H1 (cell line): ENCODE results near the gene DHRS1. TPM values are rescaled to one million over a fixed set of nuclear protein-coding genes. Genes with fewer than 3 reads are reported as not detected.

ENCODE experiments used
- CTCF ChIA-PET: fragments of 300-600 bp; sonication (Branson Sonifier 250); formaldehyde crosslinking; loops from one replicate; lab custom pipeline; 2021; ENCODE audit not compliant: partially characterized antibody; lab: Charles Lee
- POLR2A ChIA-PET: fragments of 300-600 bp; sonication (Branson Sonifier 250); formaldehyde crosslinking; loops from one replicate; lab custom pipeline; 2021; ENCODE audit warnings: inconsistent platforms; ENCODE audit not compliant: partially characterized antibody; lab: Charles Lee
- DNase-seq, 2 experiments: peaks; one replicate each; pipeline versions ENCODE4 v3.0.0 to v3.0.0-alpha.2; 2010 to 2022; ENCODE audit warnings: low spot score in 2 of 2, low read depth in 1 of 2, mixed read lengths in 1 of 2
- FAIRE-seq: peaks from 2 replicates; lab custom pipeline; 2011; peaks lifted over from hg19 to GRCh38; lab: Jason Lieb, UNC
- H2AFZ ChIP-seq: 2 replicates; pipeline ENCODE4 v1.8.1; 2012; ENCODE audit warnings: low read length, inconsistent platforms
- H2AK5ac ChIP-seq: 2 replicates; pipeline ENCODE4 v1.6.1; 2013; ENCODE audit warnings: low read depth, low read length
- H2BK120ac ChIP-seq: replicated peaks from 2 replicates; pipeline ENCODE3; 2013; ENCODE audit warnings: low read depth, low read length, inconsistent platforms
- H2BK12ac ChIP-seq: 2 replicates; pipeline ENCODE4 v1.6.1; 2013; ENCODE audit warnings: low read depth, low read length
- H2BK15ac ChIP-seq: 2 replicates; pipeline ENCODE4 v1.6.1; 2013; ENCODE audit warnings: low read length
- H2BK20ac ChIP-seq: 2 replicates; pipeline ENCODE4 v1.6.1; 2013; ENCODE audit warnings: low read length
- H2BK5ac ChIP-seq: 2 replicates; pipeline ENCODE4 v1.6.1; 2013; ENCODE audit warnings: low read depth, low read length
- H3K14ac ChIP-seq: 2 replicates; pipeline ENCODE4 v1.6.1; 2013; ENCODE audit warnings: inconsistent platforms; ENCODE audit not compliant: insufficient read length
- H3K18ac ChIP-seq: 2 replicates; pipeline ENCODE4 v1.6.1; 2013; ENCODE audit warnings: low read length; ENCODE audit errors: extremely low read depth
- H3K23ac ChIP-seq: 2 replicates; pipeline ENCODE4 v1.6.1; 2013; ENCODE audit warnings: inconsistent platforms; ENCODE audit not compliant: insufficient read length
- H3K23me2 ChIP-seq: 2 replicates; pipeline ENCODE4 v1.6.1; 2013; ENCODE audit warnings: low read depth, low read length
- H3K27ac ChIP-seq: 2 replicates; pipeline ENCODE4 v1.6.1; 2011; ENCODE audit warnings: low read depth, low read length, inconsistent platforms
- H3K27me3 ChIP-seq, 4 experiments: replicated peaks in 1 of 4; 1 replicate in 1 of 4; 2 replicates in 3 of 4; pipeline versions ENCODE4 v1.6.1 to v1.8.1; 2011 to 2013; ENCODE audit warnings: low read length in 3 of 4, mild to moderate bottlenecking in 3 of 4, inconsistent platforms in 2 of 4, mixed read lengths in 2 of 4, moderate library complexity in 1 of 4; ENCODE audit not compliant: control insufficient read depth in 3 of 4, insufficient read depth in 3 of 4; ENCODE audit errors: extremely low read depth in 1 of 4
- H3K36me3 ChIP-seq, 4 experiments: 2 replicates each; pipeline versions ENCODE4 v1.6.1 to v1.8.1; 2011 to 2013; ENCODE audit warnings: mild to moderate bottlenecking in 4 of 4, low read length in 3 of 4, moderate library complexity in 2 of 4, control low read depth in 1 of 4, inconsistent platforms in 1 of 4; ENCODE audit not compliant: insufficient read depth in 4 of 4, control insufficient read depth in 2 of 4
- H3K4ac ChIP-seq: replicated peaks from 2 replicates; pipeline ENCODE3; 2013; ENCODE audit warnings: low read length, low read depth, mixed read lengths, inconsistent platforms; ENCODE audit not compliant: insufficient read length
- H3K4me1 ChIP-seq, 4 experiments: replicated peaks in 1 of 4; 1 replicate in 1 of 4; 2 replicates in 3 of 4; pipeline versions ENCODE4 v1.6.1 to v1.8.1; 2011 to 2013; ENCODE audit warnings: low read length in 3 of 4, inconsistent platforms in 2 of 4, mixed read lengths in 1 of 4; ENCODE audit not compliant: insufficient read depth in 4 of 4, control insufficient read depth in 3 of 4
- H3K4me2 ChIP-seq, 2 experiments: 2 replicates each; pipeline versions ENCODE4 v1.6.1 to v1.8.1; 2011 to 2013; ENCODE audit warnings: low read depth in 2 of 2, low read length in 2 of 2, control low read depth in 1 of 2, inconsistent platforms in 1 of 2, mild to moderate bottlenecking in 1 of 2; ENCODE audit not compliant: insufficient read depth in 1 of 2
- H3K4me3 ChIP-seq, 4 experiments: fragments of 200-600, 300-600 bp in 1 of 4; sonication (generic), shearing (Covaris generic), sonication (Bioruptor Twin) in 1 of 4; 2 replicates each; pipeline versions ENCODE4 v1.5.1 to v1.8.1; 2011 to 2016; ENCODE audit warnings: low read length in 4 of 4, low read depth in 3 of 4, control low read depth in 2 of 4, inconsistent platforms in 2 of 4, mild to moderate bottlenecking in 2 of 4, mixed read lengths in 1 of 4, moderate library complexity in 1 of 4; ENCODE audit not compliant: insufficient read depth in 2 of 4; ENCODE audit errors: extremely low read depth in 1 of 4
- H3K56ac ChIP-seq: replicated peaks from 2 replicates; pipeline ENCODE3; 2013; ENCODE audit warnings: low read depth, mild to moderate bottlenecking, mixed read lengths, low read length, inconsistent platforms; ENCODE audit not compliant: insufficient read length
- H3K79me1 ChIP-seq: 2 replicates; pipeline ENCODE4 v1.6.1; 2013; ENCODE audit warnings: low read depth, low read length, control low read depth
- H3K79me2 ChIP-seq, 2 experiments: 2 replicates each; pipeline versions ENCODE4 v1.6.1 to v1.8.1; 2012 to 2013; ENCODE audit warnings: low read length in 2 of 2, mild to moderate bottlenecking in 2 of 2, inconsistent platforms in 1 of 2; ENCODE audit not compliant: insufficient read depth in 2 of 2, control insufficient read depth in 1 of 2
- H3K9ac ChIP-seq, 4 experiments: replicated peaks in 1 of 4; 1 replicate in 1 of 4; 2 replicates in 3 of 4; pipeline versions ENCODE4 v1.6.1 to v1.8.1; 2011 to 2013; ENCODE audit warnings: low read depth in 3 of 4, low read length in 3 of 4, control low read depth in 2 of 4, mild to moderate bottlenecking in 2 of 4, moderate library complexity in 2 of 4, inconsistent platforms in 1 of 4; ENCODE audit errors: extremely low read depth in 1 of 4
- H3K9me3 ChIP-seq, 2 experiments: 2 replicates each; pipeline versions ENCODE4 v1.6.1 to v1.8.1; 2012 to 2013; ENCODE audit warnings: mild to moderate bottlenecking in 2 of 2, moderate library complexity in 2 of 2, control low read depth in 1 of 2, inconsistent platforms in 1 of 2, low read depth in 1 of 2, low read length in 1 of 2, mixed read lengths in 1 of 2; ENCODE audit not compliant: insufficient read depth in 2 of 2
- H4K20me1 ChIP-seq, 2 experiments: replicated peaks in 1 of 2; 2 replicates each; pipeline versions ENCODE3 to v1.8.1; 2011 to 2013; ENCODE audit warnings: inconsistent platforms in 2 of 2, low read length in 2 of 2, mild to moderate bottlenecking in 1 of 2; ENCODE audit not compliant: insufficient read depth in 2 of 2, control insufficient read depth in 1 of 2
- H4K5ac ChIP-seq: 2 replicates; pipeline ENCODE4 v1.6.1; 2013; ENCODE audit warnings: low read length, low read depth, mixed read lengths, inconsistent platforms; ENCODE audit not compliant: insufficient read length
- H4K8ac ChIP-seq: 2 replicates; pipeline ENCODE4 v1.8.0; 2013; ENCODE audit warnings: mild to moderate bottlenecking, moderate library complexity, low read length, inconsistent platforms; ENCODE audit not compliant: insufficient read depth; ENCODE audit errors: extremely low read depth
- H4K91ac ChIP-seq: replicated peaks from 2 replicates; pipeline ENCODE3; 2013; ENCODE audit warnings: low read length, mixed read lengths, inconsistent platforms; ENCODE audit not compliant: insufficient read length
- BCL11A ChIP-seq, 2 experiments: IDR thresholded peaks; one replicate each; pipeline ENCODE4 v1.6.1; 2011; ENCODE audit warnings: low read depth in 2 of 2, low read length in 2 of 2, mild to moderate bottlenecking in 2 of 2
- BRCA1 ChIP-seq: IDR thresholded peaks from 2 replicates; pipeline ENCODE4 v1.6.1; 2012; ENCODE audit warnings: low read depth, low read length, improper control_type of control experiment
- CHD1 ChIP-seq: IDR thresholded peaks from 2 replicates; pipeline ENCODE4 v1.6.1; 2012; ENCODE audit warnings: low read depth, low read length, improper control_type of control experiment
- GTF2F1 ChIP-seq: IDR thresholded peaks from 2 replicates; pipeline ENCODE4 v1.6.1; 2012; ENCODE audit warnings: low read depth, low read length, improper control_type of control experiment, borderline replicate concordance
- HDAC2 ChIP-seq, 2 experiments: fragments of 300-600 bp in 1 of 2; sonication (generic) in 1 of 2; IDR thresholded peaks; 2 replicates each; pipeline ENCODE4 v1.6.1; 2011 to 2012; ENCODE audit warnings: low read depth in 2 of 2, low read length in 2 of 2, mild to moderate bottlenecking in 2 of 2, moderate library complexity in 2 of 2, borderline replicate concordance in 1 of 2, inconsistent platforms in 1 of 2
- KDM5A ChIP-seq: fragments of 200-600 bp; IDR thresholded peaks from 2 replicates; pipeline ENCODE4 v1.7.1; 2012; ENCODE audit warnings: mild to moderate bottlenecking, low read length, inconsistent platforms, mixed read lengths
- NRF1 ChIP-seq: IDR thresholded peaks from 2 replicates; pipeline ENCODE4 v1.6.1; 2011; ENCODE audit warnings: mild to moderate bottlenecking, low read depth, low read length, improper control_type of control experiment
- RBBP5 ChIP-seq: IDR thresholded peaks from 2 replicates; pipeline ENCODE4 v1.7.1; 2012; ENCODE audit warnings: low read depth, mild to moderate bottlenecking, inconsistent platforms, low read length, moderate library complexity, borderline replicate concordance
- SIX5 ChIP-seq: IDR thresholded peaks from 2 replicates; pipeline ENCODE4 v1.6.1; 2011; ENCODE audit warnings: mild to moderate bottlenecking, low read depth, low read length
- SUZ12 ChIP-seq: fragments of 200-600 bp; sonication (generic); IDR thresholded peaks from 2 replicates; pipeline ENCODE4 v1.6.1; 2012; ENCODE audit warnings: mild to moderate bottlenecking, inconsistent platforms, low read length, moderate library complexity, mixed read lengths
- YY1 ChIP-seq: IDR thresholded peaks from 2 replicates; pipeline ENCODE4 v1.6.1; 2011; ENCODE audit warnings: low read depth, mild to moderate bottlenecking, low read length
- ZNF274 ChIP-seq: IDR thresholded peaks from 2 replicates; pipeline ENCODE4 v1.7.0; 2012; ENCODE audit warnings: low read length, borderline replicate concordance; ENCODE audit errors: extremely low read depth
- WGBS, 2 experiments: shearing (Covaris generic) in 1 of 2; methylation state at CpG; one replicate each; pipeline versions ENCODE4 v1.1.6 to v1.1.7; 2013 to 2015; ENCODE audit warnings: low lambda C conversion rate in 2 of 2, mixed read lengths in 2 of 2, inconsistent platforms in 1 of 2, low coverage in 1 of 2, missing lambda C conversion rate in 1 of 2; ENCODE audit not compliant: insufficient replicate concordance in 2 of 2, insufficient coverage in 1 of 2, insufficient read length in 1 of 2; ENCODE audit errors: extremely low coverage in 1 of 2, missing lambda C conversion rate in 1 of 2; 5-methylcytosine and 5-hydroxymethylcytosine counted together
- polyA plus RNA-seq, 7 experiments: library from polyadenylated mRNA; depleted of rRNA in 3 of 7; stranded (reverse) in 5 of 7; unstranded in 2 of 7; fragments of >200 nt in 5 of 7; fragments of 200-250 nt in 2 of 7; gene quantifications; 1 replicate in 5 of 7; 2 replicates in 1 of 7; 4 replicates in 1 of 7; pipeline versions ENCODE4 v1.2.1 to v1.2.3, GENCODE V29; 2011 to 2013; ENCODE audit warnings: missing spikeins in 2 of 7, mixed read lengths in 2 of 7
- total RNA-seq: library from RNA; stranded (reverse); fragmentation: NEBNext Ultra II Directional; extraction: Animal tissue kit (Norgen Biotek cat#: 25700); gene quantifications from 2 replicates; pipeline ENCODE4 v1.2.1, GENCODE V29; 2021

The DHRS1 gene
- total and polyA plus RNA-seq, 2 of the 8 experiments (the other 6 are each of a cell fraction or from before 2014, with no cell fraction given) = 8.8 to 31.7 TPM

DNA sequence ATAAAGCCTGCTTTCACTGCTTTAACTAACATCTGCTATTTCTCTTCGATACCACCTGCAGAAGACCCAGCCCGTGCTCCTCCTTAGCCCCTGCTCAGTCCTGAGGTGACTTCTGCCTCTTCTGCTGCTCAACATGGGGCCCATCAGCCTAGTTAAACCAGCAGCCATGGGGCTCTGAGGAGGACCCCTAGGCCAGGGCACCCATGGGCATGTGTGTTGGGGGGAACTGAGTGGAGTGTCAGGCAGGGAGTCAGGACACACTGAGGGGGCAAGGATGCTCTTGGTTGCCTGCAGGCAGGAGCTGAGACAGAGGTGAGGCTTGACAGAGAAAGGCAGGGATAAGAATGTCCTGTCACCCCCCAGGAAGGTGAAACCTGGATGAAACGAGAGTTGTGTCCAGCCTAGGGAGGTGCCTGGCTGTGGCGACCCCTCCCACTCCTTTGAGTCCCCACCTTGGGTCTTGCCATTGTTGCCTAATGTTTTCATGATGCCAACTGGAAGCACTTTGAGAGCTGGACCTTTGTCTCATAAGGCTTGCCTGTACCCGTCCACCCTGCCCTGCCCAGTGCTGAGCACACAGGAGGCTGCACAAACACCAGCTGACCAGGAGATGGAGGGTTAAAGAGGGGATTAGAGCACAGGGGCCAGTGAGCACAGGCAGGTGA lies 15.7 kb downstream of the DHRS1 start:
- no peak overlapping the region for H3K4ac ChIP-seq
- H3K4me3 ChIP-seq = no peak overlapping the region
- no peak overlapping the region for H4K91ac ChIP-seq
- no peak overlapping the region for H3K23ac ChIP-seq
- no peaks in the 10 kb centered on the region for H3K23me2 ChIP-seq
- peaks cover 0 to 3% of the 10 kb centered on the region in 2 experiments for H4K20me1 ChIP-seq
- CTCF ChIA-PET = interaction anchor here (0.8 to 11.5 kb wide), 7 partner anchors 8 to 50 kb away, joined by 3 to 137 read pairs (median 35); partner anchors contain the start of genes CIDEB, DHRS1, LTB4R2 and NOP9
- no peak overlapping the region for H3K14ac ChIP-seq
- no peak overlapping the region for H4K5ac ChIP-seq
- H3K9me3 ChIP-seq = no peaks in the 10 kb centered on the region
- H3K36me3 ChIP-seq = no peaks in the 10 kb centered on the region
- DNase-seq (no peak), FAIRE-seq (no peak)
- H3K56ac ChIP-seq = no peak overlapping the region
- no peaks in the 10 kb centered on the region for H3K79me2 ChIP-seq
- H2BK15ac ChIP-seq = no peak overlapping the region
- 0 out of 2 replicates have a peak overlapping the region, but pooled peaks have one; percentile 13 for H2AK5ac ChIP-seq
- no peak overlapping the region for H3K4me2 ChIP-seq
- H2BK5ac ChIP-seq = no peak overlapping the region; the same call in 1 of the 2 replicates
- POLR2A ChIA-PET = interaction anchor here (0.7 to 3.8 kb wide), 12 partner anchors 8 to 190 kb away, joined by 3 to 13 read pairs (median 4); partner anchors contain the start of genes DHRS1, LTB4R, NOP9 and PCK2
- no peak overlapping the region for H3K27ac ChIP-seq
- no peaks in the 10 kb centered on the region; the same call in 1 of the 2 replicates for H3K79me1 ChIP-seq
- H2AFZ ChIP-seq = no peak overlapping the region
- no peak overlapping the region for H2BK20ac ChIP-seq
- H3K4me1 ChIP-seq = no peaks in the 10 kb centered on the region
- H4K8ac ChIP-seq = no peak overlapping the region
- H2BK12ac ChIP-seq = no peak overlapping the region
- H3K9ac ChIP-seq = no peak overlapping the region; a peak in 1 of 7 replicates
- H3K18ac ChIP-seq = no peak overlapping the region
- H3K27me3 ChIP-seq = no peaks in the 10 kb centered on the region
- no peak overlapping the region for H2BK120ac ChIP-seq
- WGBS, 2 experiments = 94% methylated on average over 5 of the region's 5 CpGs; no CpG with 5 or more reads in 1 of the 2 experiments
- TF ChIP-seq CHD1 (no peak), BRCA1 (no peak), HDAC2 (IDR thresholded peaks at IDR 0.05; ENCODE audit: borderline replicate concordance in 1 of 2, low read depth in 2 of 2, low read length in 2 of 2) (no peak), NRF1 (no peak), SIX5 (no peak), KDM5A (no peak), YY1 (no peak), RBBP5 (no peak), BCL11A (IDR thresholded peaks at IDR 0.05; ENCODE audit: low read depth in 2 of 2, low read length in 2 of 2) (no peak), SUZ12 (no peak), GTF2F1 (no peak), ZNF274 (no peak)
